GM21825 (cell line): ENCODE measurements around the gene TAF13.
"Not testable (repeated sequence)": the region's sequence is repeated elsewhere in the genome, so short reads cannot be mapped to it uniquely, and the experiment has no call there.

Source experiments
- ATAC-seq: cut with Tn5 transposase; IDR thresholded peaks from one replicate; pipeline ENCODE4 v1.9.1; 2021; ENCODE audit warnings: mild to moderate bottlenecking, moderate library complexity; ENCODE audit not compliant: unreplicated experiment

Gene TAF13

DNA sequence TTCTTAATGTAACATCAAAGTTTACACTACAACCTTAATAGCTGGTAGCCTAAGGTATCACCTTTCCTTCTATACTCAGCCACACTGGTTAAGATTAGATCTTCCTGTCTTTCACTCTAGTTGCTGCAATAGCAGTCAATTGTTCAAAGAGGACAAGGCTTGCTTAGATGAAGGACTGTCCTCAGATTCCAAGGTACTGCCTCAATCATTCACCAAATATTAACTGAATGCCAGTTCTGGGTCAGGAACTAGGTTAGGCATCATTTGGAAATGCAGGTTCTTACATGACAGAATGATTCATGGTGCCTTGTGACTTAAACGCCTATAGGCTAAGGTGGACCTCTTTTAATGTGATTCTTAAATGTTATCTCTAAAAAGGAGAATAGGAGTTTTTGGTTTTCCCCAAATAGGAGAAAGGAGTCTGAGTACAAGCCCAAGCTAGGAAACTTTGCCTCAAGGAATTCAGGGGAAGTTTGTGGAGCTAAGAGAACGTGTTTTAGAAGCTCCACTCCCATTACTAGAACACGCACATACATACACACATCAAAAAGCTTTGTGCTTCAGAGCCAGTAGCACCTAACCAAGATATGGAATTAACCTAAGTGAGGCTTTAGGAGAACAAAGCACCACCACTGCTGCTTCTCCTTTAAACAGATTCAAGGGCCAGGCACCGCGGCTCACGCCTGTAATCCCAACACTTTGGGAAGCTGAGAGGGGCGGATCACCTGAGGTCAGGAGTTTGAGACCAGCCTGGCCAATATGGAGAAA, 25.4 kb downstream of the TAF13 start:
- no peak for ATAC-seq

DNA sequence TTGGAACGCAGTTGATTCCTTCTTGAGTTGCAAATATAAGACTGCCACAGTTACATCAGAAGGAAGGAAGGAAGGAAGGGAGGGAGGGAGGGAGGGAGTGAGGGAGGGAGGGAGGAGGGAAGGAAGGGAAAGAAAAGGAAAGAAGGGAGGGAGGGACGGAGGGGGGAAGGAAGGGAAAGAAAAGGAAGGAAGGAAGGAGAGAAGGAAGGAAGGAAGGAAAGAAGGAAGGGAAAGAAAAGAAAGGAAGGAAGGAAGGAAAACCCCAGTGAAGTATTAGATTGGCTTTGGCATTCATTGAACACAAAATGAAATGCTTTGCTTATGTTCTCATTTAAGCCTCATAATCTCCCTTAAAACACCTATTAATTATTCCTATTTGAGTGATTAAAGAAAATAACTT, 27.5 kb downstream of the TAF13 start:
- ATAC-seq: no peak

DNA sequence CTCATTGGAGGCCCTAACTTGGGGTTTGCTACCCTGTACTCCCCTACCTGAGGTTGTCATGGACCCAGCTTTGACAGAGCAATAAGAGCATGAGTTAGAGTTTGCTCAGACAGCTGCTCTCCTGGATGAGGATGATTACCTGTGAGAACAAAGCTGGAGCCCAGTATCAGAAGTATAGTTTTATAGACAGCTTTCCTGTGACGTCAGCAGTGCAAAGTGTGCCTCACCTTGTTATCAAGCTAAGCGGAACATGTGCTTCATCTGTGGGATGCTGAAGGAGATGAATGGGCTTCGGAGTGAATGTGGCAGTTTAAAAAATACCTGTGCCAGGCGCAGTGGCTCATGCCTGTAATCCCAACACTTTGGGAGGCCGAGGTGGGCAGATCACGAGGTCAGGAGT, 28.5 kb downstream of the TAF13 start:
- ATAC-seq: no peak

DNA sequence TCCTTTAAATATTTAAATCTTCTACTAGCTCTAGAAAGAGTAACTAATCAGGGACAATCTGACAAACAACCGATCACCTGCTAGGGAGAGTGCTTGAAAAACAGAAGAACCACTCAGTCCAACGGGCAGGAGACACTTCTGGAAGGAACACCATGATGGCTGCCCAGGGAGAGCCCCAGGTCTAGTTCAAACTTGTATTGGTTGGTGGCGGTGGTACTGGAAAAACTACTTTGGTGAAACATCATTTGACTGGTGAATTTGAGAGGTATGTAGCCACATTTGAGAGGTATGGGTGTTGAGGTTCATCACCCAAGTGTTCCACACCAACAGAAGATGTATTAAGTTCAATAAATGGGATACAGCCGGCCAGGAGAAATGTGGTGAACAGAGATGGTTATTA, 29.1 kb downstream of the TAF13 start:
- no peak for ATAC-seq

DNA sequence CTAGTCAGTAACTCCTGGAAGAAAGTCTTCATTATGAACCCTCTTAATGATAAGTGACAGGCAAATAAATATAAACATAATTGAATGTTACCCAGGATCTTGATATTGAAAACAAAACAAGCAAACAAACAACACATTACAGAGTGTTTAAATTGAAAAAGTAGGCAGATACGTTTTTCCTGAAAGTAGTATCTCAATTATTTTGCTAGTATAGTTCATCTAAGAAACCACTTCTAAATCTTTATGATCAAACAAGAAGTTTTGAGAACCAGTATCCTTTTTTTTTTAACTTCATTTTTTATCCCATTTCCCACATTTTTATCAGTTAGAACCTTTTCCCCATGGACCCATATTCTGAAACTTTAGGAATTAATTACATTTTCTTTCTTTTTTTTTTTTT, 30.2 kb downstream of the TAF13 start:
- no peak for ATAC-seq

DNA sequence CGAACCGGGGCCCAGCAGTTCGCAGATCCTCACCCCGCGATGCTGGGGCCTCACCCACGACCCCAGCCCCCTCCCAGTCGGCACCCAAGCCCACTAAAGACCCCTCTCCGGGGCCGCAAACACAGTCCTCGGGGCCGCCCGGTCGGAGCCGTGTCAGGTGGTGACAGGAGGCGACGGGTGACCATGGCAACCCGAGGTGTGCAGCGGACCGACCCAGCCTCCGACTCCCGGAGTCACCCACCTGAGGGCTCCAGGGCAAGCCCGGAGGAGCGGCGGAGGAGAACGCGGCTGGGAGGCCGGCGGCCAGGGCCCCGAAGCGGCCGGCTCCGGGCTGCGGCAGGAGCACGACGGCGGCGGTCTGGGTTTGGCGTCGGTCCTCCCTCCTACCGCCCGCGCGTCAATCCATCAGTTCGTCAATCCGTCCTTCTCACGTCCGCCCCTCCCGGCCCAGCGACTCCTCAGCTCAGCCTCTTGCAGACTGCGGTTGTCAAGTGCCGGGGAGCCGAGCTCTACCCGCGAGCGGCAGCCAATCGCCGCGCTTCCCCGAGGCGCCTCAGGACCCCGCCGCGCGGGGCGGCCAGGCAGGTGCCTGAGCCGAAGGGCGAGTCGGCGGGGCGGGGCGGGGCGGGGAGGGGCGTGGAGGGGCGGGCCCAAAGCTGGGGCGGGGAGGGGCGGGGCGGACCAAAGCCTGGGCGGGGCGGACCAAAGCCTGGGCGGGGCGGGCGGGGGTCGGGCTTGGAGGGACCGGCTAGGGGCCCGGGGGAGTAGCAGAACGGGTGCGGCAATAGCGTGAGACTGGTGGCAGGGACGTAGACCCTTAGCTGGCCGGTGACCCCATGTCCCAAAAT, 34.0 kb downstream of the TAF13 start, which contains the start of gene WDR47:
Gene WDR47 (minus strand): TSS at position 482 of the 848 bp plus-strand sequence. CDS start 18,590 bp downstream, outside the sequence.
- ATAC-seq: peak; percentile 94

DNA sequence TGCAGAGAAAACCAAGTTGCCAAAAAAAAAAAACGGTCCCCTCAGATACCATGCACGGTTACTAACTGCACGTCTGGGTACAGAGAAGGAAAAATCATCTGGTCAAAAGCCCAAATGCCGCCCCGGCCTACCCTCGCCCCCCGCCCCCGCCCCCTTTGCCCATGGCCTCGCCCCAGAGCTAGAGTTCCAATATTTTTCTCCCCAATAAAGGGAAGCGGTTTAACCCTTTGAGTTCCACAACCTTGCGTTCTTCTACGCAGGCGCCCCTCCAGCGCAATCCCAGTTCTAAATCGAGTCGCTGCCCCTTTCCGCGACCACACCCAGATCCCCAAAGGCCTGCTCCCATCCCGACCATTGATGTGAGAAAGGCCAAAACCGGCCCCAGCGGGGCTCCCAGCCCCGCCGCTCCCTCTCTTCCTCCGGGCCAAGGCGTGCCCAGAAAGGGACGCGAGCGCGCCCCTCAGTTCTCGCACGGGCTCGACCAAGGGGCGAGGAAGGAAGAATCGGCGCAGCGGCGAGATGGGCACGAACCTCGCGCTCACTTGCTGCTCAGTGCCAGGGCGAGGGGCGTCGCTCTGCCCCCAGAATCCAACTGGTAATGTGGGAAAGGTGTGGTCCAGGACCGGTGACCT, 34.7 kb downstream of the TAF13 start:
- ATAC-seq: peak; percentile 26

DNA sequence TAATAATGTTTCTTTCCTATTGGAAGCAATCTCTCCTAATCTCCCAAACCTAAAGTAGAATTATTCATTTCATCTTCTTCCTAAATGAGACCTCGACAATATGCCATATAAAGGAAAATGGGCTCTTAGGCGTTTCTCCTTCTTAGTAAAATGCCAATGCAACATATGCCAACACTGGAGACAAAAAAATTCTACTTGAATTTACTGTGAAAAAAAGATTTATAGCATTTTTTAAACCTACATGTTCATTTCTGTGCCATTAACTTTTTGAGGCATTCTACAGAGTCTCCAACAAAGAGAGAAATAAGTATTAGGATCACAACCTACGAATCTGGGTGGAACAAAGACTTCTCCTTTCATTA, 35.2 kb downstream of the TAF13 start:
- ATAC-seq: no peak

DNA sequence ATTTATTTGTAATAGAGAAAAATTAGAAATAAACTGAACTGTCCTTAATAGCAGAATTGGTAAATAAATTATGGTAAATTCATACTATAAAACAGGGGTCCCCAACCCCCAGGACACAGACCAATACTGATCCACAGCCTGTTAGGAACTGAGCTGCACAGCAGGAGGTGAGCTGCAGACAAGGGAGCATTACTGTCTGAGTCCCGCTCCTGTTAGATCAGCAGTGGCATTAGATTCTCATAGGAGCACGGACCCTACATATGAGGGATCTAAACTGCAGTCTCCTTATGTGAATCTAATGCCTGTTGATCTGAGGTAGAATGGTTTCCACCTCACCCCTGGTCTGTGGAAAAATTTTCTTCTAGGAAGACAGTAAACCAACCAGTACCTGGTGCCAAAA, 41.4 kb downstream of the TAF13 start:
- ATAC-seq: no peak

DNA sequence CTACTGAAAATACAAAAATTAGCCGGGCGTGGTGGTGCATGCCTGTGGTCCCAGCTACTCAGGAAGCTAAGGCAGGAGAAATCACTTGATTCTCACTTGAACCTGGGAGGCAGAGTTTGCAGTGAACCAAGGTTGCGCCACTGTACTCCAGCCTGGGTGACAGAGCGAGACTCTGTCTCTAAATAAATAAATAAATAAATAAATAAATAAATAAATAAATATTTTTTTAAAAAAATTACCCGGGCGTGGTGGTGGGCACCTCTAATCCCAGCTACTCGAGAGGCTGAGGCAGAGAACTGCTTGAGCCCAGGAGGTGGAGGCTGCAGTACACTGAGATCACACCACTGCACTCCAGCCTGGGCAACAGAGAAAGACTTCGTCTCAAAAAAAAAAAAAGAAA, 46.3 kb downstream of the TAF13 start:
- ATAC-seq: not testable (repeated sequence)

DNA sequence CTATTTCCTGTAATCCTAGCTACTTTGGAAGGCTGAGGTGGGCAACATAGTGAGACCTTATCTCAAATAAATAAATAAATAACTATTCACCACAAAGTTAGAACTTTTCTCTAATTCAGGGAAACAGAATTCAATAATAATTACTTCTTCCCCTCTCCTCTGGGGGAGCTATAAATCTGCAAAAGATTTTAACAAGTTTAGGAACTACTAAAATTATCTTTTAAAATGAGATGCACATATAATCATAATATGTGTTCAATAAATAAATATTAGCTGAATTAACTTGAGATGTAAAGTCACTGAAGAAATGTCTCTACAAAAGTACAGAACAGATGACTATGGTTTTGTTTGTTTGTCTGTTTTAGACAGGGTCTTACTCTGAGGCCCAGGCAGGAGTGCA, 48.0 kb downstream of the TAF13 start:
- ATAC-seq: no peak

DNA sequence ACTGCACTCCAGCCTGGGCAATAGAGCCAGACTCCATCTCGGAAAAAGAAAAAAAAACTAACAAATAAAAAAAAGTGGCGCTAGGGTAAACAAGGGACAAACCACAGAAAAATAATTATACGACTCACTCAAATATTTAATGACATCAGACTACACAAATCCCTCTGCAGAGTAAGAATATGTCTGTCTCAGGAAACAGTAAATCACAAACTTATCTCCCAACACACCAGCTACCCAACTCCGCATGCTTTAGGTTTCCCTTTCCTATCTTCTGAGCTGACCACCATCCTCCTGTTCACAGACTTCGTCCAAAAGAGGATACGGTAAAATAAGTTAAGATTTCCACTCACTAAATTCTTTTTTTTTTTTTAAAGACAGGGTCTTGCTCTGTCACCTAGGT, 50.1 kb downstream of the TAF13 start:
- no peak for ATAC-seq

DNA sequence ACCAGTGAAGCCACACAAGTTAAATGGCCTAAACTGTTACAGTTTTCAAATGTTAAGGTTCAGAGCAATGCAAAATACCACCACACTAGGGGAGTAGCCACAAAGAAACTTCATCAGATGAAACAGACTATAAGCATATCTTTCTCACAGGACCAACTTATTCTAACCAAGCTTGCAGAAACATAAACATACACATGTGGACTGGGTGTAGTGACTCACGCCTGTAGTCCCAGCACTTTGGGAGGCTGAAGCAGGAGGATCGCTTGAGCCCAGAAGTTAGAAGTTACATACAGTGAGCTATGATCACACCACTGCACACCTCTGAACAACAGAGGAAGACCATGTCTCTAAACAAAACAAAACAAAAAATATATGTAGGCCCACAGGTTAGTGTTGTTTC, 51.2 kb downstream of the TAF13 start:
- ATAC-seq: no peak

DNA sequence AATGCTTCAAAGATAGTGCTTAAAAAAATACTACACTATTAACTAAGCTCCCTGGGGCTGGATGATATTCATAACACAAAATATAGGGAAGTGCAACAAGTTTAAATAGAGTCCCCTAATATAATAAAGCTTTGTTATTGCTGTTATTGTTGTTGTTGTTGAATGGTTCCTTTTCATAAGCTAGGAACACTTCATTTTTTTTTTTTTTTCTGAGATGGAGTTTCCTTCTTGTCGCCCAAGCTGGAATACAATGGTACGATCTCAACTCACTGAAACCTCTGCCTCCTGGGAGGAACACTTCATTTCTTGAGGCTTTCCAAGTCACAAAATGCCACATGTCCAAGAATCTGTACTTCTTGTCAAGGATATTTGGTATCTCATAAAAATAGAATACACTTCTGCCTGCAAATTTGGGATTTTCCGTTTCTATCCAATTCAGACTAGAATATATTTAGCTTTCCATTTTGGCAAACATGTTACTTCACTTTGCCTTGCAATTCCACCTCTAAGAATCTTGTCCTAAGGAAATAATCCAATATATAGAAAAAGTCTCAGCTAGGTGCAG, 55.0 kb downstream of the TAF13 start:
- ATAC-seq: no peak

DNA sequence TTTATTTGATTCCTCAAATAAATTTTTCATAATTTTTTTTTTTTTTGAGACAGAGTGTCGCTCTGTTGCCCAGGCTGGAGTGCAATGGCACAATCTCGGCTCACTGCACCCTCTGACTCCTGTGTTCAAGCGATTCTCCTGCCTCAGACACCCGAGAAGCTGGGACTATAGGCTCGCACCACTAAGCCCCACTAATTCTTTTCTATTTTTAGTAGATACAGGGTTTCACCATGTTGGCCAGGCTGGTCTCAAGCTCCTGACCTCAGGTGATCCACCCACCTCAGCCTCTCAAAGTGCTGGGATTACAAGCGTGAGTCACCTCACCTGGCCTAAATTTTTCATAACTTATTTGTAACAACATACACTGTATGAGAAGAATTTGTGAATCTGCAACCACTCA, 58.1 kb downstream of the TAF13 start:
- ATAC-seq: not testable (repeated sequence)

DNA sequence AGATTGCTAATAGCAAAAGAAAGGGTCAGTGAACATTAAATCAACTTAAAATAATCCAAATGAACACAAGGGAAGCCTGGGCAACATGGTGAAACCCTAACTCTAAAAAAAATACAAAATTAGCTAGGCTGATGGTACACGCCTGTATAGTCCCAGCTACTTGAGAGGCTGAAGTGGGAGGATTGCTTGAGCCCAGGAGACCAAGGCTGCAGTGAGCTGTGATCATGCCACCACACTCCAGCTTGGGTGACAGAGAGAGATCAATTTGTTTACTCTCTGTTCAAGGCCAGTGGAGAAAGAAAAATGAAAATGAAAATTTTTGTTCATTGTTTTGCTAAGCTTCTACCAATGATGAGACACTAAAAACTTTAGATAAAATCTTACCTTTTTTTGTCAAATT, 58.7 kb downstream of the TAF13 start:
- ATAC-seq: no peak
